ENCODE data around the gene ATP10D. TPM values are rescaled to one million over a fixed set of nuclear protein-coding genes. Genes with fewer than 3 reads are reported as not detected.
A peak's percentile ranks its signal among the peaks of the same experiment; 100 is the strongest.

The ATP10D gene
- total RNA-seq, 1 experiment from 2014 or later = 0.84 TPM

GRCh38 chr4:47510506-47511143 lies 25.6 kb downstream of the ATP10D start:
- no peaks in the 10 kb centered on the region for H3K36me3 ChIP-seq (ENCODE audit: low read depth, low read length)
- H4K20me1 ChIP-seq (ENCODE audit: low read length) = no peaks in the 10 kb centered on the region
- ChIA-PET CTCF (interaction anchor here (0.6 kb wide), 1 partner anchor 327 kb away, joined by 6 read pairs; no protein-coding TSS in a partner anchor), POLR2A (ENCODE audit: unreplicated experiment) (no interaction called here)
- BruUV-seq (replicated peaks) = no TSS peak
- H3K27ac ChIP-seq (ENCODE audit: low read length) = no peak overlapping the region
- no peak overlapping the region for H2AFZ ChIP-seq (ENCODE audit: low read length)
- no peaks in the 10 kb centered on the region for H3F3A ChIP-seq (ENCODE audit: low read length, unreplicated experiment)
- no peaks in the 10 kb centered on the region for H3K9me3 ChIP-seq (ENCODE audit: low read length)
- peaks cover 11% of the 10 kb centered on the region for H3K27me3 ChIP-seq (ENCODE audit: low read length)
- no peak overlapping the region for H3K9ac ChIP-seq (ENCODE audit: low read length)
- no peaks in the 10 kb centered on the region for H3K9me2 ChIP-seq (replicated peaks; ENCODE audit: low read length)
- no peaks in the 10 kb centered on the region for H3K79me2 ChIP-seq (ENCODE audit: low read length)
- ATAC-seq (no peak), DNase-seq (peak; percentile 14)
- intact Hi-C loops (cut with micrococcal nuclease) = loop anchor here (10.0 kb wide), 1 partner anchor 54 kb away; no protein-coding TSS in a partner anchor
- no peak overlapping the region for H3K4me3 ChIP-seq (ENCODE audit: low read length)
- peak; percentile 36; the same call in 1 of the 2 replicates for TF ChIP-seq CTCF (conservative IDR thresholded peaks at IDR 0.05; ENCODE audit: low read depth, low read length)
- no peak for TF ChIP-seq EZH2 (IDR thresholded peaks at IDR 0.05; ENCODE audit: low read length, unreplicated experiment)
- H3K4me2 ChIP-seq (ENCODE audit: low read length) = no peak overlapping the region
- H3K4me1 ChIP-seq (ENCODE audit: insufficient read depth, low read length) = no peaks in the 10 kb centered on the region

- ATAC-seq = no peak
- BruUV-seq (replicated peaks) = no TSS peak
Observed at GRCh38 chr4:47513461-47513860, 28.4 kb downstream of the ATP10D start.

More at GRCh38 chr4:47513461-47513860, 28.4 kb downstream of the ATP10D start:
- H3K36me3 ChIP-seq (ENCODE audit: low read depth, low read length) = no peaks in the 10 kb centered on the region
- H3K4me3 ChIP-seq (ENCODE audit: low read length) = no peak overlapping the region
- POLR2A ChIA-PET (ENCODE audit: unreplicated experiment) = no interaction called here
- no peaks in the 10 kb centered on the region for H3K4me1 ChIP-seq (ENCODE audit: insufficient read depth, low read length)
- no peak overlapping the region for H3K9ac ChIP-seq (ENCODE audit: low read length)
- H3K4me2 ChIP-seq (ENCODE audit: low read length) = no peak overlapping the region
- no peaks in the 10 kb centered on the region for H3K79me2 ChIP-seq (ENCODE audit: low read length)
- no peaks in the 10 kb centered on the region for H3F3A ChIP-seq (ENCODE audit: low read length, unreplicated experiment)
- CTCF ChIA-PET = no interaction called here
- no peak for DNase-seq
- H4K20me1 ChIP-seq (ENCODE audit: low read length) = no peaks in the 10 kb centered on the region
- intact Hi-C loops (cut with micrococcal nuclease) = loop anchor here (10.0 kb wide), 1 partner anchor 51 kb away; no protein-coding TSS in a partner anchor
- no peaks in the 10 kb centered on the region for H3K9me3 ChIP-seq (ENCODE audit: low read length)
- TF ChIP-seq EZH2phosphoT487 (IDR thresholded peaks at IDR 0.05; ENCODE audit: borderline replicate concordance, low read length) = no peak
- TF ChIP-seq CTCF (conservative IDR thresholded peaks at IDR 0.05; ENCODE audit: low read depth, low read length) = no peak
- no peak for TF ChIP-seq EZH2 (IDR thresholded peaks at IDR 0.05; ENCODE audit: low read length, unreplicated experiment)
- H3K27ac ChIP-seq (ENCODE audit: low read length) = no peak overlapping the region
- no peaks in the 10 kb centered on the region for H3K9me2 ChIP-seq (replicated peaks; ENCODE audit: low read length)
- H3K27me3 ChIP-seq (ENCODE audit: low read length) = peaks cover under 1% of the 10 kb centered on the region; the same call in 1 of the 2 replicates
- no peak overlapping the region for H2AFZ ChIP-seq (ENCODE audit: low read length)
